Esophagus squamous epithelium (tissue), 4 donors: ENCODE results near the gene THAP11.

Source experiments
- CTCF ChIP-seq, 6 experiments: fragments of 450-650 bp in 4 of 6; fragments of 200-600 bp in 2 of 6; sonication (generic) in 2 of 6; IDR thresholded peaks; one replicate each; pipeline ENCODE4 v1.5.1; 2016 to 2019; ENCODE audit warnings: antibody characterized with exemption in 6 of 6, mild to moderate bottlenecking in 4 of 6, moderate library complexity in 4 of 6
- POLR2A ChIP-seq, 4 donors: fragments of 450-650 bp; IDR thresholded peaks; one replicate each; pipeline ENCODE4 v1.6.1; 2017; ENCODE audit warnings: antibody characterized with exemption in 4 of 4, mild to moderate bottlenecking in 4 of 4, moderate library complexity in 3 of 4

- TF ChIP-seq CTCF (IDR thresholded peaks at IDR 0.05) (no peak), POLR2A (IDR thresholded peaks at IDR 0.05) (no peak)
These were observed 30.2 kb upstream of the THAP11 start for GRCh38 chr16:67811899-67812298.
